Neural progenitor cell (in vitro differentiated cells): ENCODE results near the gene PEAK3. TPM values are rescaled to one million over a fixed set of nuclear protein-coding genes. Genes with fewer than 3 reads are reported as not detected.
A peak's percentile ranks its signal among the peaks of the same experiment; 100 is the strongest.

Experiments
- DNase-seq: peaks from one replicate; pipeline ENCODE4 v3.0.0-alpha.2; 2016; ENCODE audit warnings: low spot score
- H2AFZ ChIP-seq: fragments of 200-600 bp; sonication (generic); replicated peaks from 2 replicates; pipeline ENCODE4 v1.6.1; 2016; ENCODE audit warnings: antibody characterized with exemption
- H3F3A ChIP-seq: fragments of 200-600 bp; sonication (generic); 2 replicates; pipeline ENCODE4 v1.6.1; 2016; ENCODE audit warnings: antibody characterized with exemption, low read depth
- H3K27ac ChIP-seq: fragments of 200-600 bp; sonication (generic); 2 replicates; pipeline ENCODE4 v1.5.1; 2016; ENCODE audit warnings: mild to moderate bottlenecking
- H3K27me3 ChIP-seq: fragments of 200-600 bp; sonication (generic); 2 replicates; pipeline ENCODE4 v1.6.1; 2016; ENCODE audit warnings: mild to moderate bottlenecking, moderate library complexity
- H3K36me3 ChIP-seq: fragments of 200-600 bp; sonication (generic); 2 replicates; pipeline ENCODE4 v1.5.1; 2016
- H3K4me1 ChIP-seq: fragments of 200-600 bp; sonication (generic); 2 replicates; pipeline ENCODE4 v1.6.1; 2016; ENCODE audit warnings: mixed run types
- H3K4me2 ChIP-seq: fragments of 200-600 bp; sonication (generic); 2 replicates; pipeline ENCODE4 v1.6.1; 2016
- H3K4me3 ChIP-seq: fragments of 200-600 bp; sonication (generic); 2 replicates; pipeline ENCODE4 v1.5.1; 2016
- H3K79me2 ChIP-seq: fragments of 200-600 bp; sonication (generic); 2 replicates; pipeline ENCODE4 v1.6.1; 2016; ENCODE audit warnings: low read depth
- H3K9ac ChIP-seq: fragments of 200-600 bp; sonication (generic); 2 replicates; pipeline ENCODE4 v1.6.1; 2016
- H3K9me3 ChIP-seq: fragments of 200-600 bp; sonication (generic); 2 replicates; pipeline ENCODE4 v1.5.1; 2016; ENCODE audit warnings: low read depth
- H4K20me1 ChIP-seq: fragments of 200-600 bp; sonication (generic); 2 replicates; pipeline ENCODE4 v1.6.1; 2016; ENCODE audit warnings: low read depth
- H3K27ac Mint-ChIP-seq: 3 replicates; pipeline ENCODE4 v1.8.0; 2021; ENCODE audit warnings: mixed read lengths
- H3K27me3 Mint-ChIP-seq: 2 replicates; pipeline ENCODE4 v1.8.0; 2022; ENCODE audit warnings: low read depth, mild to moderate bottlenecking, inconsistent platforms, moderate library complexity, mixed read lengths; ENCODE audit not compliant: insufficient read depth
- H3K36me3 Mint-ChIP-seq: 3 replicates; pipeline ENCODE4 v1.8.0; 2021; ENCODE audit warnings: mixed read lengths
- H3K4me1 Mint-ChIP-seq: 3 replicates; pipeline ENCODE4 v1.8.0; 2021; ENCODE audit warnings: mixed read lengths
- H3K4me3 Mint-ChIP-seq: 3 replicates; pipeline ENCODE4 v1.8.0; 2021; ENCODE audit warnings: mild to moderate bottlenecking, moderate library complexity, mixed read lengths
- H3K9me3 Mint-ChIP-seq: 3 replicates; pipeline ENCODE4 v1.8.0; 2020; ENCODE audit warnings: mixed read lengths
- CTCF ChIP-seq: fragments of 200-600 bp; sonication (generic); IDR thresholded peaks from 2 replicates; pipeline ENCODE4 v1.5.1; 2017; ENCODE audit warnings: antibody characterized with exemption, mild to moderate bottlenecking
- EZH2 ChIP-seq: fragments of 200-600 bp; sonication (generic); IDR thresholded peaks from 2 replicates; pipeline ENCODE4 v1.6.1; 2017; ENCODE audit warnings: antibody characterized with exemption, mild to moderate bottlenecking, moderate library complexity
- EZH2phosphoT487 ChIP-seq: fragments of 200-600 bp; sonication (generic); IDR thresholded peaks from 2 replicates; pipeline ENCODE4 v1.6.1; 2017; ENCODE audit warnings: antibody characterized with exemption
- total RNA-seq: library from RNA; depleted of rRNA; stranded (reverse); fragments of >200 nt; gene quantifications from 2 replicates; pipeline ENCODE4 v1.2.3, GENCODE V29; 2015; ENCODE audit warnings: low replicate concordance

Gene PEAK3
- total RNA-seq, 1 donor from 2014 or later: not detected

GRCh38 chr19:2307518-2308012 is 25.6 kb upstream of the PEAK3 start:
- peaks cover 25% of the 10 kb centered on the region for H3K4me1 Mint-ChIP-seq
- no peak for DNase-seq
- Histone ChIP-seq H4K20me1 (no peaks in the 10 kb centered on the region), H3K4me1 (peaks cover 6% of the 10 kb centered on the region), H3K9ac (no peak overlapping the region), H3K9me3 (no peaks in the 10 kb centered on the region), H3K4me2 (peak overlapping the region; percentile 74), H3K79me2 (no peaks in the 10 kb centered on the region), H3K4me3 (peak overlapping the region; percentile 45), H2AFZ (no peak overlapping the region), H3F3A (peaks cover 4% of the 10 kb centered on the region), H3K27ac (no peak overlapping the region), H3K27me3 (peaks cover 65% of the 10 kb centered on the region), H3K36me3 (no peaks in the 10 kb centered on the region)
- no peaks in the 10 kb centered on the region for H3K36me3 Mint-ChIP-seq
- H3K27me3 Mint-ChIP-seq: peaks cover 9% of the 10 kb centered on the region
- H3K27ac Mint-ChIP-seq: no peak overlapping the region
- H3K4me3 Mint-ChIP-seq: peak overlapping the region; percentile 53
- TF ChIP-seq CTCF (no peak), EZH2phosphoT487 (peak; percentile 32)
- H3K9me3 Mint-ChIP-seq: peaks cover 2% of the 10 kb centered on the region

GRCh38 chr19:2306971-2307370 is 25.0 kb upstream of the PEAK3 start:
- Histone ChIP-seq H3K4me2 (no peak overlapping the region), H4K20me1 (no peaks in the 10 kb centered on the region), H3K4me3 (no peak overlapping the region), H3K9me3 (no peaks in the 10 kb centered on the region), H2AFZ (no peak overlapping the region), H3K9ac (no peak overlapping the region), H3K27me3 (peaks cover 65% of the 10 kb centered on the region), H3K79me2 (no peaks in the 10 kb centered on the region), H3K27ac (no peak overlapping the region), H3K4me1 (peaks cover 6% of the 10 kb centered on the region), H3F3A (peaks cover 9% of the 10 kb centered on the region), H3K36me3 (no peaks in the 10 kb centered on the region)
- TF ChIP-seq EZH2: no peak
- no peak for TF ChIP-seq EZH2phosphoT487
- no peaks in the 10 kb centered on the region for H3K36me3 Mint-ChIP-seq
- H3K4me3 Mint-ChIP-seq: peak overlapping the region; percentile 31
- H3K27ac Mint-ChIP-seq: no peak overlapping the region
- DNase-seq: no peak
- peaks cover 12% of the 10 kb centered on the region for H3K27me3 Mint-ChIP-seq
- peaks cover 2% of the 10 kb centered on the region for H3K9me3 Mint-ChIP-seq
- H3K4me1 Mint-ChIP-seq: peaks cover 28% of the 10 kb centered on the region

GRCh38 chr19:2306281-2306806 is 24.4 kb upstream of the PEAK3 start:
- H3K79me2 ChIP-seq: no peaks in the 10 kb centered on the region
- no peaks in the 10 kb centered on the region for H3K36me3 ChIP-seq
- no peak overlapping the region for H3K27ac ChIP-seq
- no peaks in the 10 kb centered on the region for H3K9me3 ChIP-seq
- peaks cover 6% of the 10 kb centered on the region for H3K4me1 ChIP-seq
- Mint-ChIP-seq H3K36me3 (no peaks in the 10 kb centered on the region), H3K4me3 (no peak overlapping the region), H3K9me3 (peaks cover 2% of the 10 kb centered on the region), H3K27ac (no peak overlapping the region), H3K4me1 (peaks cover 28% of the 10 kb centered on the region), H3K27me3 (peaks cover 12% of the 10 kb centered on the region)
- H3K4me2 ChIP-seq: no peak overlapping the region
- peaks cover 71% of the 10 kb centered on the region for H3K27me3 ChIP-seq
- H3K4me3 ChIP-seq: no peak overlapping the region
- no peak for DNase-seq
- H4K20me1 ChIP-seq: no peaks in the 10 kb centered on the region
- no peak overlapping the region for H3K9ac ChIP-seq
- H3F3A ChIP-seq: peaks cover 9% of the 10 kb centered on the region
- no peak overlapping the region for H2AFZ ChIP-seq
- TF ChIP-seq EZH2phosphoT487 (no peak), CTCF (no peak), EZH2 (no peak)

GRCh38 chr19:2305452-2306280 is 23.7 kb upstream of the PEAK3 start:
- peak; percentile 33 for DNase-seq
- no peak overlapping the region for H3K27ac ChIP-seq
- H3K36me3 ChIP-seq: no peaks in the 10 kb centered on the region
- no peak overlapping the region for H2AFZ ChIP-seq
- H3K4me3 ChIP-seq: no peak overlapping the region
- H4K20me1 ChIP-seq: no peaks in the 10 kb centered on the region
- H3K27me3 Mint-ChIP-seq: peaks cover 12% of the 10 kb centered on the region
- no peak overlapping the region for H3K4me2 ChIP-seq
- no peak overlapping the region for H3K9ac ChIP-seq
- no peak overlapping the region for H3K27ac Mint-ChIP-seq
- H3K36me3 Mint-ChIP-seq: no peaks in the 10 kb centered on the region
- H3F3A ChIP-seq: peaks cover 9% of the 10 kb centered on the region
- TF ChIP-seq EZH2phosphoT487 (no peak), EZH2 (no peak), CTCF (no peak)
- no peaks in the 10 kb centered on the region for H3K79me2 ChIP-seq
- no peaks in the 10 kb centered on the region for H3K9me3 ChIP-seq
- peaks cover 2% of the 10 kb centered on the region for H3K9me3 Mint-ChIP-seq
- peaks cover 71% of the 10 kb centered on the region for H3K27me3 ChIP-seq
- peaks cover 6% of the 10 kb centered on the region for H3K4me1 ChIP-seq
- no peak overlapping the region for H3K4me3 Mint-ChIP-seq
- peaks cover 30% of the 10 kb centered on the region for H3K4me1 Mint-ChIP-seq
